Endothelial cell of umbilical vein (primary cell): ENCODE results near the gene SGTB. TPM values are rescaled to one million over a fixed set of nuclear protein-coding genes. Genes with fewer than 3 reads are reported as not detected.

Experiments
- BruUV-seq: library from RNA; stranded (reverse); fragments of 400-500 nt; replicated peaks from 2 replicates; lab custom pipeline; 2021; lab: Mats Ljungman, UMichigan
- CTCF ChIA-PET: fragments of 300-600, 350-600 bp; sonication (Branson Sonifier 250); formaldehyde crosslinking; loops from one replicate; lab custom pipeline; 2021; ENCODE audit warnings: antibody characterized with exemption, inconsistent platforms; lab: Charles Lee
- POLR2A ChIA-PET: fragments of 300-600, 350-600 bp; sonication (Branson Sonifier 250); formaldehyde crosslinking; loops from one replicate; lab custom pipeline; 2021; ENCODE audit warnings: antibody characterized with exemption, inconsistent platforms; lab: Charles Lee
- DNase-seq: peaks from one replicate; pipeline ENCODE4 v3.0.0-alpha.2; 2011; ENCODE audit warnings: low read depth, low spot score
- FAIRE-seq: peaks from 2 replicates; lab custom pipeline; 2011; peaks lifted over from hg19 to GRCh38; lab: Jason Lieb, UNC
- H2AFZ ChIP-seq: 2 replicates; pipeline ENCODE4 v1.6.0; 2012; ENCODE audit warnings: low read depth, low read length, control low read depth, inconsistent platforms
- H3K27ac ChIP-seq: 2 replicates; pipeline ENCODE4 v1.5.1; 2011; ENCODE audit warnings: low read depth, mild to moderate bottlenecking, control low read depth, low read length, moderate library complexity; ENCODE audit not compliant: insufficient read depth
- H3K27me3 ChIP-seq, 2 experiments: 2 replicates each; pipeline versions ENCODE4 v1.6.0 to v1.6.1; 2011; ENCODE audit warnings: low read length in 2 of 2, mixed read lengths in 1 of 2; ENCODE audit not compliant: control insufficient read depth in 2 of 2, insufficient read depth in 2 of 2
- H3K36me3 ChIP-seq, 2 experiments: 2 replicates in 1 of 2; 3 replicates in 1 of 2; pipeline ENCODE4 v1.5.1; 2011; ENCODE audit warnings: low read length in 2 of 2, mild to moderate bottlenecking in 1 of 2, moderate library complexity in 1 of 2; ENCODE audit not compliant: control insufficient read depth in 2 of 2, insufficient read depth in 2 of 2; ENCODE audit errors: extremely low read depth in 1 of 2
- H3K4me1 ChIP-seq: 3 replicates; pipeline ENCODE4 v1.5.1; 2011; ENCODE audit warnings: mild to moderate bottlenecking, low read length; ENCODE audit not compliant: control insufficient read depth, insufficient read depth; ENCODE audit errors: extremely low read depth
- H3K4me2 ChIP-seq: 2 replicates; pipeline ENCODE4 v1.6.1; 2011; ENCODE audit warnings: low read length, control low read depth, mixed read lengths; ENCODE audit not compliant: insufficient read depth
- H3K4me3 ChIP-seq, 3 experiments: fragments of 200-600 bp in 1 of 3; sonication (generic), shearing (Covaris generic) in 1 of 3; replicated peaks in 1 of 3; 2 replicates each; pipeline ENCODE4 v1.5.1; 2011 to 2016; ENCODE audit warnings: control low read depth in 3 of 3, low read length in 3 of 3, mild to moderate bottlenecking in 2 of 3, inconsistent platforms in 1 of 3, low read depth in 1 of 3, moderate library complexity in 1 of 3; ENCODE audit not compliant: insufficient read depth in 1 of 3
- H3K79me2 ChIP-seq: 2 replicates; pipeline ENCODE4 v1.6.0; 2012; ENCODE audit warnings: low read length, inconsistent platforms; ENCODE audit not compliant: control insufficient read depth, insufficient read depth
- H3K9ac ChIP-seq: replicated peaks from 2 replicates; pipeline ENCODE3; 2011; ENCODE audit warnings: low read length, control low read depth; ENCODE audit not compliant: insufficient read depth; ENCODE audit errors: extremely low read depth
- H3K9me1 ChIP-seq: replicated peaks from 3 replicates; pipeline ENCODE4 v1.6.0; 2011; ENCODE audit warnings: mild to moderate bottlenecking, low read length; ENCODE audit not compliant: control insufficient read depth, insufficient read depth; ENCODE audit errors: extremely low read depth
- H3K9me3 ChIP-seq: replicated peaks from 2 replicates; pipeline ENCODE4 v1.5.1; 2012; ENCODE audit warnings: low read length, inconsistent platforms; ENCODE audit not compliant: control insufficient read depth, insufficient read depth
- H4K20me1 ChIP-seq: replicated peaks from 2 replicates; pipeline ENCODE3; 2011; ENCODE audit warnings: mild to moderate bottlenecking, low read length; ENCODE audit not compliant: control insufficient read depth, insufficient read depth; ENCODE audit errors: extremely low read depth
- EZH2 ChIP-seq: IDR thresholded peaks from 2 replicates; pipeline ENCODE4 v1.6.1; 2012; ENCODE audit warnings: borderline replicate concordance, low read depth, mild to moderate bottlenecking, moderate library complexity, low read length, inconsistent platforms; ENCODE audit not compliant: severe bottlenecking
- FOS ChIP-seq: IDR thresholded peaks from 2 replicates; pipeline ENCODE4 v1.6.1; 2011; ENCODE audit warnings: mild to moderate bottlenecking, low read length, moderate library complexity, borderline replicate concordance; ENCODE audit not compliant: insufficient read depth
- GATA2 ChIP-seq: IDR thresholded peaks from 2 replicates; pipeline ENCODE4 v1.7.0; 2011; ENCODE audit warnings: low read depth, mild to moderate bottlenecking, moderate library complexity, mixed read lengths, low read length; ENCODE audit not compliant: insufficient read length, insufficient read depth
- JUN ChIP-seq: IDR thresholded peaks from 2 replicates; pipeline ENCODE4 v1.6.1; 2011; ENCODE audit warnings: borderline replicate concordance, low read depth; ENCODE audit not compliant: insufficient read length, insufficient read depth
- MYC ChIP-seq: IDR thresholded peaks from one replicate; pipeline ENCODE4 v1.6.1; 2011; ENCODE audit warnings: mild to moderate bottlenecking, low read depth, low read length
- POLR2A ChIP-seq: IDR thresholded peaks from 2 replicates; pipeline ENCODE4 v1.6.1; 2012; ENCODE audit warnings: low read depth, mild to moderate bottlenecking, control low read depth, low read length
- POLR2AphosphoS5 ChIP-seq: IDR thresholded peaks from 2 replicates; pipeline ENCODE4 v1.6.1; 2012; ENCODE audit warnings: low read depth, mild to moderate bottlenecking, control low read depth, low read length, moderate library complexity; ENCODE audit not compliant: insufficient read depth
- dilution Hi-C: fragments of 300-500 bp; cut with MboI; formaldehyde crosslinking; loops from one replicate; pipeline ENCODE4 v1.15.0; 2019; ENCODE audit warnings: low sequenced_read_pairs; ENCODE audit not compliant: extremely low pct_ligation_motif_present
- intact Hi-C: fragments of 100-400 bp; cut with micrococcal nuclease; formaldehyde crosslinking; loops from one replicate; pipeline ENCODE4 v1.10.0; 2022
- polyA plus RNA-seq, 4 experiments: library from polyadenylated mRNA; depleted of rRNA in 3 of 4; stranded (reverse) in 3 of 4; unstranded in 1 of 4; fragments of >200 nt; gene quantifications; 2 replicates each; pipeline versions ENCODE4 v1.2.1 to v1.2.3, GENCODE V29; 2011 to 2012; ENCODE audit warnings: missing spikeins in 1 of 4
- total RNA-seq: library from RNA; stranded (reverse); gene quantifications from 2 replicates; pipeline ENCODE4 v1.2.3, GENCODE V29; 2021
- TF ChIP-seq, protein P1 (sequence below): IDR thresholded peaks from 2 replicates; pipeline ENCODE4 v1.6.1; 2011; ENCODE audit not compliant: insufficient read depth, insufficient read length
- TF ChIP-seq, protein P2 (sequence below), 2 donors: IDR thresholded peaks; 1 replicate in 1 of 2; 2 replicates in 1 of 2; pipeline ENCODE4 v1.5.1; 2011; ENCODE audit warnings: low read length in 2 of 2, mild to moderate bottlenecking in 2 of 2, moderate library complexity in 2 of 2, control low read depth in 1 of 2, inconsistent platforms in 1 of 2, low read depth in 1 of 2; ENCODE audit not compliant: insufficient read depth in 1 of 2; ENCODE audit errors: extremely low read depth in 1 of 2

Gene SGTB
- total and polyA plus RNA-seq, 2 donors (not counting 3 experiments of a cell fraction or from before 2014, with no cell fraction given): 3.1 to 14.1 TPM

DNA sequence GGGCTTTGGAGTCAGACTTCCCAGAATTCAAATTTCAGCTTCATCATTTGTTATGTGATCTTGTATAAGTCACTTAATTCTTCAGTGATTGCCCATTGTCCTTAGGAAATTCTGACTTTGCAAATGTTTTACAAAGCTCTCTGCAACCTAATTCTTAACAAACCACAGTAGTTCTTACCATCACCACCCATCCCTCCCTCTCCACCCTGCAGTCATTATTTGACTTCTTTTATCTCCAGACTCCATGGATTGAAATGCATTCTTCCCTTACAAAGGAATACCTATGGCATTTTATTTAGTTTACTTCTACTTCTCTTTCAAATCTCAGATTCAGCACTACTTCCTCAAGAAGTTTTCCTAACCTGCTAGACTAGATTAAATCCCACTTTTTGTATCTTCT is 74.0 kb downstream of the SGTB start:
- TF ChIP-seq EZH2 (no peak), POLR2A (no peak), MYC (no peak), POLR2AphosphoS5 (no peak), JUN (no peak), GATA2 (no peak), FOS (no peak)
- TF ChIP-seq, protein P1, sequence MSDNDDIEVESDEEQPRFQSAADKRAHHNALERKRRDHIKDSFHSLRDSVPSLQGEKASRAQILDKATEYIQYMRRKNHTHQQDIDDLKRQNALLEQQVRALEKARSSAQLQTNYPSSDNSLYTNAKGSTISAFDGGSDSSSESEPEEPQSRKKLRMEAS: no peak
- TF ChIP-seq, protein P2, sequence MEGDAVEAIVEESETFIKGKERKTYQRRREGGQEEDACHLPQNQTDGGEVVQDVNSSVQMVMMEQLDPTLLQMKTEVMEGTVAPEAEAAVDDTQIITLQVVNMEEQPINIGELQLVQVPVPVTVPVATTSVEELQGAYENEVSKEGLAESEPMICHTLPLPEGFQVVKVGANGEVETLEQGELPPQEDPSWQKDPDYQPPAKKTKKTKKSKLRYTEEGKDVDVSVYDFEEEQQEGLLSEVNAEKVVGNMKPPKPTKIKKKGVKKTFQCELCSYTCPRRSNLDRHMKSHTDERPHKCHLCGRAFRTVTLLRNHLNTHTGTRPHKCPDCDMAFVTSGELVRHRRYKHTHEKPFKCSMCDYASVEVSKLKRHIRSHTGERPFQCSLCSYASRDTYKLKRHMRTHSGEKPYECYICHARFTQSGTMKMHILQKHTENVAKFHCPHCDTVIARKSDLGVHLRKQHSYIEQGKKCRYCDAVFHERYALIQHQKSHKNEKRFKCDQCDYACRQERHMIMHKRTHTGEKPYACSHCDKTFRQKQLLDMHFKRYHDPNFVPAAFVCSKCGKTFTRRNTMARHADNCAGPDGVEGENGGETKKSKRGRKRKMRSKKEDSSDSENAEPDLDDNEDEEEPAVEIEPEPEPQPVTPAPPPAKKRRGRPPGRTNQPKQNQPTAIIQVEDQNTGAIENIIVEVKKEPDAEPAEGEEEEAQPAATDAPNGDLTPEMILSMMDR (IDR thresholded peaks at IDR 0.05; ENCODE audit: extremely low read depth in 1 of 2, insufficient read depth in 1 of 2, low read depth in 1 of 2, low read length in 2 of 2): no peak
- H3K27ac ChIP-seq: no peak overlapping the region
- H3K9me3 ChIP-seq: no peaks in the 10 kb centered on the region
- no peaks in the 10 kb centered on the region for H3K79me2 ChIP-seq
- no peaks in the 10 kb centered on the region for H3K27me3 ChIP-seq
- CTCF ChIA-PET: interaction anchor here (1.0 to 2.1 kb wide), 2 partner anchors 15 to 17 kb away, joined by 3 to 7 read pairs; no protein-coding TSS in a partner anchor
- H2AFZ ChIP-seq: no peak overlapping the region
- H3K36me3 ChIP-seq: peaks cover 0 to 2% of the 10 kb centered on the region in 2 experiments
- POLR2A ChIA-PET: no interaction called here
- no peak overlapping the region for H3K4me3 ChIP-seq
- no peaks in the 10 kb centered on the region for H3K4me1 ChIP-seq
- no peaks in the 10 kb centered on the region for H4K20me1 ChIP-seq
- no peak for FAIRE-seq
- H3K9me1 ChIP-seq: no peaks in the 10 kb centered on the region
- H3K4me2 ChIP-seq: no peak overlapping the region
- no peak overlapping the region for H3K9ac ChIP-seq
- dilution Hi-C loops (no loop called here), intact Hi-C loops (no loop called here)
- BruUV-seq: no TSS peak
- no peak for DNase-seq
